GM12865 (cell line): ENCODE measurements around the gene RIMS4.

Experiments
- DNase-seq: peaks from one replicate; pipeline ENCODE4 v3.0.0; 2010; ENCODE audit warnings: low read depth
- H3K4me3 ChIP-seq: 2 replicates; pipeline ENCODE4 v1.5.1; 2011; ENCODE audit warnings: mild to moderate bottlenecking, low read depth, low read length, control low read depth
- TF ChIP-seq, protein P1 (sequence below): IDR thresholded peaks from 2 replicates; pipeline ENCODE4 v1.5.1; 2011; ENCODE audit warnings: low read length, control low read depth, low read depth, inconsistent platforms; ENCODE audit not compliant: insufficient read depth; ENCODE audit errors: missing control alignments

Gene RIMS4

DNA sequence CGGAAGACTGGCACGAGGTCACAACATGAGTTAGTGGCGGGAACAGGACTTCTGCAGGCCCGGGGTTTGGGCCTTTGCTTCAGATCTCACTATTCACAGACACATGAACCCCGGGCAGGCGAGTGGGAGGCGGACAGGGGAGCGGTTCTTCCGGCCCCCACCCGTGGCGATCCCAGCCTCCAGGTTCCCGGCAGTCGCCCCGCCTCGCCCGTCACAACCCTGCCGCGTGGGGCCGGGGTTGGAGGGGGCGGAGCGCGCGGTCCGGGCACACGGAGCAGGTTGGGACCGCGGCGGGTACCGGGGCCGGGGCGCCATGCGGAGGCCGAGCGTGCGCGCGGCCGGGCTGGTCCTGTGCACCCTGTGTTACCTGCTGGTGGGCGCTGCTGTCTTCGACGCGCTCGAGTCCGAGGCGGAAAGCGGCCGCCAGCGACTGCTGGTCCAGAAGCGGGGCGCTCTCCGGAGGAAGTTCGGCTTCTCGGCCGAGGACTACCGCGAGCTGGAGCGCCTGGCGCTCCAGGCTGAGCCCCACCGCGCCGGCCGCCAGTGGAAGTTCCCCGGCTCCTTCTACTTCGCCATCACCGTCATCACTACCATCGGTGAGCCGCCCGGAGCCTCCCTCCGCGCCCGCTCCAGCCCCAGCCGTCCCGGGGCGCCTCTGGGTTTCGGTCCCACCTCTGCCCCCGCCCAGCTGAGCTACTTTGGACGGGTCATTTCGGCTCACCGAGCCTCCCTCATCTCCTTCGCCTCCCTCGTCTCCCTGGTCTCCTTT lies 64.6 kb downstream of the RIMS4 start, which contains the start of gene KCNK15:
Gene KCNK15, plus strand, starts transcription at position 268 of the 769 bp plus-strand sequence. Its CDS starts 46 bp downstream, at position 314.
- TF ChIP-seq, protein P1, sequence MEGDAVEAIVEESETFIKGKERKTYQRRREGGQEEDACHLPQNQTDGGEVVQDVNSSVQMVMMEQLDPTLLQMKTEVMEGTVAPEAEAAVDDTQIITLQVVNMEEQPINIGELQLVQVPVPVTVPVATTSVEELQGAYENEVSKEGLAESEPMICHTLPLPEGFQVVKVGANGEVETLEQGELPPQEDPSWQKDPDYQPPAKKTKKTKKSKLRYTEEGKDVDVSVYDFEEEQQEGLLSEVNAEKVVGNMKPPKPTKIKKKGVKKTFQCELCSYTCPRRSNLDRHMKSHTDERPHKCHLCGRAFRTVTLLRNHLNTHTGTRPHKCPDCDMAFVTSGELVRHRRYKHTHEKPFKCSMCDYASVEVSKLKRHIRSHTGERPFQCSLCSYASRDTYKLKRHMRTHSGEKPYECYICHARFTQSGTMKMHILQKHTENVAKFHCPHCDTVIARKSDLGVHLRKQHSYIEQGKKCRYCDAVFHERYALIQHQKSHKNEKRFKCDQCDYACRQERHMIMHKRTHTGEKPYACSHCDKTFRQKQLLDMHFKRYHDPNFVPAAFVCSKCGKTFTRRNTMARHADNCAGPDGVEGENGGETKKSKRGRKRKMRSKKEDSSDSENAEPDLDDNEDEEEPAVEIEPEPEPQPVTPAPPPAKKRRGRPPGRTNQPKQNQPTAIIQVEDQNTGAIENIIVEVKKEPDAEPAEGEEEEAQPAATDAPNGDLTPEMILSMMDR, result no peak
- H3K4me3 ChIP-seq, result no peak within 1 kb of the TSS
- DNase-seq, result peak; percentile 12

DNA sequence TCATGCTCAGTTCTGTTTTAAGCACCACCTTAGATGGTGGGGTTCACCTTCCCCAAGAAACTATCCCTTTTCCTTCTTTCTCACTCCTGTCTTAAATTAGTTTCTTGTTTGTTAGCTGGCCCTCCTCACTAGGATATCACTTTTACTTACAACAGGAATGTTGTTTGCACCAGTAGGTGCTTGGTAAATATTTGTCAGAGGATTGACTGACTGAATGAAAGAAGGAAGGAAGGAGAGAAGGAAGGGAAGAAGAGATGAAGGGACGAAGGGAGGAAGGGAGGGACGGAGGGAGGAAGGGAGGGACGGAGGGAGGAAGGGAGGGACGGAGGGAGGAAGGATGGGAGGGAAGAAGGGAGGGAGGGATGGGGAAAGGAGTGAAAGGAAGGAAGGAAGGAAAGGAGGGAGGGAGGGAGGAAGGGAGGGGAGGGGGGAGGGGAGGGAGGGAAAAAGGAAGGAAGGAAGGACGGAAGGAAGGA lies 65.2 kb downstream of the RIMS4 start:
- no peak overlapping the region for H3K4me3 ChIP-seq
- TF ChIP-seq, protein P1, result no peak
- DNase-seq, result no peak

DNA sequence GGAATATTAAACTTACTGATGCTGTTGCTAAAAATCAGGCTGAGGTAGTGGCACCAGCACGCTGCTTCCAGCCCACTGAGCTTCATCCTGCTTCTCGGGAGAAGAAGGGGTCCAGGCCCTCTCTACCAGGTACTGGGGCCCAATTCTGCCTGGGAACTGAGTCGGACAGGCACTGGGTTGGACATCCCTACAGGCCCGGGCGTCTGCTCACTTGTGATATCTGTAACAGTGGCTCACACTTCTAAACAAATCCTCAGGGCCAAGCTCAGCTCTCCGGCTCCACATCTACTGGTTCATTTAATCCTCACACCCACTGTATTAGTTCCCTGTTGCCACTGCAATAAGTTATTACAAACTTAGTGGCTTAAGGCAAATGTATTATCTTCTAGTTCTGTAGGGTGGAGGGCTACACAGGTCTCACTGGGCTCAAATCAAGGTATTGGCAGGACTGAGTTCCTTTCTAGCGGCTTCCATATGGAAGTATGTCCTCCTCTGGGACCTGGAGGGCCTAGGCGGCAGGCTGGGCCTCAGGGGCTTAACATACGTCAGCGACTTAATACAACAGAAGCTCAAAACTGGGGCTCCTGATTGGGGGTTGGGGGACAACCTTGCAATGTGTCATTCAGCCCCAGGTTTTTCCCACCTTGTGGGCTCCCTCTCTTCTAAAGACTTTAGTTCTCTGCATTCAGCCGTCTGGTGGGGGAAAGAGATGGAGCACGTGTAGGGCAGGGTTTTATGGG lies 66.3 kb downstream of the RIMS4 start:
- no peak for DNase-seq
- TF ChIP-seq, protein P1, result no peak
- no peak overlapping the region for H3K4me3 ChIP-seq

DNA sequence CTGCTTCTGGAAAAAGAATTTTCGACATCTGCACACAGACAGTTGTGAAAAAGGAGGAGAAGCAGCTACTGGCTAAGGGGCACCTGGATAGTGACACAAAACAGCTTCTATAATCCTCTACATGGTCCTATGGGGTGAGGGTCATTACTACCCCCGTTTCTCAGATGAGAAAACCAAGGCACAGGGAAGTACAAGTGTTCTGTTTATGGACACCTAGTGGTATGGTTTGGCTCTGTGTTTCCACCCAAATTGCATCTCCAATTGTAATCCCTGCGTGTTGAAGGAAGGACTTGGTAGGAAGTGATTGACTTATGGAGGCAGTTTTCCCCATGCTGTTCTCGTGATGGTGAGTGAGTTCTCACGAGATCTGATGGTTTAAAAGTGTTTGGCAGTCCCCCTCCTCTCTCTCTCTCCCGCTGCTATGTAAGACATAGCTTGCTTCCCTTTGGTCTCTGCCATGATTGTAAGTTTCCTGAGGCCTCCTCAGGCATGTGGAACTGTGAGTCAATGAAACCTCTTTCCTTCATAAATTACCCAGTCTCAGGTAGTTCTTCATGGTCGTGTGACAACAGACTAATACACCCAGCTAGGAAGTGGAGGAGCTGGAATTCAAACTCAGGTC lies 67.2 kb downstream of the RIMS4 start:
- no peak overlapping the region for H3K4me3 ChIP-seq
- TF ChIP-seq, protein P1, result no peak
- DNase-seq, result no peak

DNA sequence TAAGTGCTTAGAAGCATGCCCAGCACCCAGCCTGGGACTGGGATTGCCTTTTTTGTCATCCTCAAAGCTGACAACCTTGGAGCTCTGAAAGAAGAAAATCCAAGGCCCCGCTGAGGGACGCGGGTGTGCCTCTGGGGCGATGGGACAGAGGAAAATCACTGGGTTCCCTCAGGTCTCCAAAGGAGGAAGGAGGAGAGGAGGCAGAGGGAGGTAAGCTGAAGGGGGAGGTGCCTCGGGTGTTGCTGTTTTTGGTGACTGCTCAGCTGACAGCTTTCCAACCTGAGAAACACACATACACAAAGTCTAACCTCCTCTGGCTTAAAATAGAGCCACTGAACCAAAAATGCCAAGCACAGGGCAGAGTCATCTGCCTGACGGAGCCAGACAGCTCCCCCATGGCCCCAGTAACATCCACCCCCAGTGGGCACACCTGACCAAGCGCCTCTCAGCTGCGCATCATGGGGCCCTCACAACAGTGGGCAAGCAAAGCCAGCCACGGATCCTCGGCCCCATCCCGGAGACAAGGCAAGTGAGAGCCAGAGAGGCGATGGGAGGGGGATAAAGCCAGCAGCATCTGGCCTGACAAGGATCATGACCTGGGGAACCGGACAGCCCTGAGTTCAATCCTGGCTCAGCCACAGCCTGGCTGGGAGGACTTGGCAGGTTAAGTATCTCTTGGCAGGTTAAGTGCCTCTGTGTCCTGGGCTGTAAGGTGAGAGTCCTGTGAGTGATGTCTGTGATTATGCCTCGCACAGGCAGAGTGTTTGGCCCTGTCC lies 67.9 kb downstream of the RIMS4 start:
- no peak for DNase-seq
- TF ChIP-seq, protein P1, result no peak
- no peak overlapping the region for H3K4me3 ChIP-seq

DNA sequence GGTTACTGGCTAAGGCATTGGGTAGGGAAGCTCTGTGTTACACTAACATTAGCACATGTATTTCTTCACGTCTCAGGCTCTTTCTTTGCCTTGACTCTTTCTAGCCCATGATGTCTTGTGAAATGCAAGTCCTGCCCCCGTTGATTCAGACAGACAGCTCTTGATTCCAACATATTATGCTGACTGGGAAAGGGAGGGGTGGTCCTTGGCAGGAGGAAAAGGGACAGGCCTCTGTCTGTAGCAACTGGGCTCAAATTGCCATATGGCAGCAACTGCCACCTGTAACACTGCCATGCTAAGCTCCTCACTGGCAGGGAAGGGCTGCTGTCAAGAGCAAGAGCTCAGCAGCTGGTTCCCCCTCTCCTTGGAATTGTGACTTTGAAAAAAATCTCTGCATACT lies 70.4 kb downstream of the RIMS4 start:
- no peak overlapping the region for H3K4me3 ChIP-seq
- no peak for DNase-seq
- TF ChIP-seq, protein P1, result no peak
